Prostate gland (tissue), 2 donors: ENCODE results near the gene PRDM16.

ENCODE experiments used
- CTCF ChIP-seq, 4 experiments: fragments of 200-600 bp in 2 of 4; fragments of 450-650 bp in 2 of 4; sonication (generic) in 2 of 4; IDR thresholded peaks; 1 replicate in 3 of 4; 2 replicates in 1 of 4; pipeline ENCODE4 v1.5.1; 2016 to 2019; ENCODE audit warnings: antibody characterized with exemption in 4 of 4, mild to moderate bottlenecking in 2 of 4, moderate library complexity in 2 of 4
- POLR2A ChIP-seq: fragments of 450-650 bp; IDR thresholded peaks from one replicate; pipeline ENCODE4 v1.6.1; 2016; ENCODE audit warnings: antibody characterized with exemption, mild to moderate bottlenecking
- POLR2AphosphoS5 ChIP-seq: sonication (generic); formaldehyde crosslinking; IDR thresholded peaks from one replicate; pipeline ENCODE4 v1.6.1; 2017; ENCODE audit warnings: antibody characterized with exemption

GRCh38 chr1:3403011-3403345, 334.0 kb downstream of the PRDM16 start:
- no peak for TF ChIP-seq POLR2AphosphoS5
- TF ChIP-seq CTCF (IDR thresholded peaks at IDR 0.05): no peak
- no peak for TF ChIP-seq POLR2A
